Esophagus muscularis mucosa (tissue), 4 donors: ENCODE measurements around the gene SLC27A1. TPM values are rescaled to one million over a fixed set of nuclear protein-coding genes. Genes with fewer than 3 reads are reported as not detected.
"Not testable (repeated sequence)": the region's sequence is repeated elsewhere in the genome, so short reads cannot be mapped to it uniquely, and the experiment has no call there.

Experiments used
- DNase-seq: peaks from one replicate; pipeline ENCODE4 v3.0.0-alpha.2; 2017; ENCODE audit errors: extremely low spot score
- H3K27ac ChIP-seq, 4 donors: fragments of 200-600 bp; sonication (generic); replicated peaks in 1 of 4; 1 replicate in 3 of 4; 2 replicates in 1 of 4; pipeline ENCODE4 v1.5.1; 2016 to 2019; ENCODE audit warnings: mild to moderate bottlenecking in 1 of 4
- H3K27me3 ChIP-seq, 4 donors: fragments of 200-600 bp; sonication (generic); one replicate each; pipeline versions ENCODE4 v1.5.1 to v1.6.0; 2016 to 2019
- H3K36me3 ChIP-seq, 4 donors: fragments of 200-600 bp; sonication (generic); one replicate each; pipeline ENCODE4 v1.5.1; 2016 to 2019
- H3K4me1 ChIP-seq, 4 donors: fragments of 200-600 bp; sonication (generic); one replicate each; pipeline ENCODE4 v1.5.1; 2016 to 2019
- H3K4me3 ChIP-seq, 4 donors: fragments of 200-600 bp; sonication (generic); 1 replicate in 2 of 4; 2 replicates in 2 of 4; pipeline ENCODE4 v1.5.1; 2016 to 2019; ENCODE audit warnings: mild to moderate bottlenecking in 4 of 4, moderate library complexity in 1 of 4
- H3K9me3 ChIP-seq, 4 donors: fragments of 200-600 bp; sonication (generic); 1 replicate in 3 of 4; 2 replicates in 1 of 4; pipeline ENCODE4 v1.5.1; 2016 to 2019
- CTCF ChIP-seq, 3 experiments: fragments of 200-600 bp in 2 of 3; fragments of 450-650 bp in 1 of 3; sonication (generic) in 2 of 3; IDR thresholded peaks; one replicate each; pipeline ENCODE4 v1.5.1; 2017 to 2019; ENCODE audit warnings: antibody characterized with exemption in 3 of 3, mild to moderate bottlenecking in 2 of 3, moderate library complexity in 1 of 3
- EP300 ChIP-seq: sonication (generic); formaldehyde crosslinking; IDR thresholded peaks from one replicate; pipeline ENCODE4 v1.6.1; 2017; ENCODE audit warnings: antibody characterized with exemption
- POLR2A ChIP-seq: fragments of 450-650 bp; IDR thresholded peaks from one replicate; pipeline ENCODE4 v1.6.1; 2017; ENCODE audit warnings: antibody characterized with exemption, moderate library complexity, mild to moderate bottlenecking, low read depth
- POLR2AphosphoS5 ChIP-seq, 2 donors: sonication (generic); formaldehyde crosslinking; IDR thresholded peaks; one replicate each; pipeline ENCODE4 v1.6.1; 2017; ENCODE audit warnings: antibody characterized with exemption in 2 of 2
- WGBS: methylation state at CpG from one replicate; pipeline ENCODE4 v1.1.5; 2018; 5-methylcytosine and 5-hydroxymethylcytosine counted together
- intact Hi-C: fragments of 100-400 bp; cut with DNase I; formaldehyde crosslinking; loops from one replicate; pipeline ENCODE4 v1.15.1; 2023
- total RNA-seq, 4 donors: library from RNA; depleted of rRNA; stranded (reverse); fragments of >200 nt; gene quantifications; one replicate each; pipeline versions ENCODE4 v1.1.0 to v1.2.1, GENCODE V29; 2016

Gene SLC27A1
- total RNA-seq, 4 donors from 2014 or later: 15.9 to 26.1 (median 19.4) TPM

- Histone ChIP-seq H3K36me3 (peaks cover 12 to 24% (median 18%) of the 10 kb centered on the region in 4 donors), H3K9me3 (peaks cover 0 to 6% (median 2%) of the 10 kb centered on the region in 4 donors), H3K27ac (peak overlapping the region; percentile 98 to 100 (median 99)), H3K27me3 (peaks cover 0 to 4% (median 0%) of the 10 kb centered on the region in 4 donors), H3K4me1 (peaks cover 17 to 53% (median 45%) of the 10 kb centered on the region in 4 donors), H3K4me3 (peak overlapping the region; percentile 74 to 99 (median 94))
- WGBS: 55% methylated on average over 9 of the region's 9 CpGs
- intact Hi-C loops: no loop called here
- DNase-seq: no peak
- TF ChIP-seq POLR2A (no peak), CTCF (IDR thresholded peaks at IDR 0.05) (no peak), EP300 (no peak), POLR2AphosphoS5 (IDR thresholded peaks at IDR 0.05) (no peak)
Measured at GRCh38 chr19:17512574-17512939, 42.2 kb downstream of the SLC27A1 start.

GRCh38 chr19:17515408-17516149 lies 45.3 kb downstream of the SLC27A1 start:
- H3K27ac ChIP-seq: no peak overlapping the region
- H3K36me3 ChIP-seq: peaks cover 19 to 52% (median 37%) of the 10 kb centered on the region in 4 donors
- intact Hi-C loops: no loop called here
- TF ChIP-seq EP300 (no peak), POLR2A (no peak), CTCF (IDR thresholded peaks at IDR 0.05) (no peak), POLR2AphosphoS5 (IDR thresholded peaks at IDR 0.05) (no peak)
- peaks cover 0 to 4% (median 0%) of the 10 kb centered on the region in 4 donors for H3K27me3 ChIP-seq
- DNase-seq: no peak
- 94% methylated on average over 10 of the region's 15 CpGs for WGBS
- H3K9me3 ChIP-seq: peaks cover 0 to 16% (median 7%) of the 10 kb centered on the region in 4 donors
- H3K4me1 ChIP-seq: peaks cover 9 to 23% (median 18%) of the 10 kb centered on the region in 4 donors
- no peak overlapping the region for H3K4me3 ChIP-seq

GRCh38 chr19:17517898-17518297 lies 47.6 kb downstream of the SLC27A1 start:
- 95% methylated on average over 1 of the region's 1 CpG for WGBS
- H3K36me3 ChIP-seq: peaks cover 19 to 64% (median 47%) of the 10 kb centered on the region in 4 donors
- intact Hi-C loops: no loop called here

GRCh38 chr19:17518654-17519053 lies 48.3 kb downstream of the SLC27A1 start:
- Histone ChIP-seq H3K4me1 (peaks cover 7 to 12% (median 10%) of the 10 kb centered on the region in 4 donors), H3K36me3 (peaks cover 19 to 64% (median 47%) of the 10 kb centered on the region in 4 donors), H3K9me3 (peaks cover 0 to 16% (median 7%) of the 10 kb centered on the region in 4 donors)
- WGBS: 91% methylated on average over 8 of the region's 8 CpGs
- H3K27ac ChIP-seq, DNase-seq, intact Hi-C loops, H3K4me3 ChIP-seq, H3K27me3 ChIP-seq: not testable (repeated sequence)

More at GRCh38 chr19:17517898-17518297, 47.6 kb downstream of the SLC27A1 start:
- H3K9me3 ChIP-seq: peaks cover 0 to 16% (median 7%) of the 10 kb centered on the region in 4 donors
- no peak overlapping the region for H3K27ac ChIP-seq
- DNase-seq: no peak
- no peak overlapping the region for H3K4me3 ChIP-seq
- H3K27me3 ChIP-seq: no peaks in the 10 kb centered on the region
- H3K4me1 ChIP-seq: peaks cover under 1 to 12% (median 7%) of the 10 kb centered on the region in 4 donors
- TF ChIP-seq EP300: no peak
- TF ChIP-seq POLR2AphosphoS5 (IDR thresholded peaks at IDR 0.05): no peak
- no peak for TF ChIP-seq POLR2A
- no peak for TF ChIP-seq CTCF (IDR thresholded peaks at IDR 0.05)

- Histone ChIP-seq H3K27ac (no peak overlapping the region), H3K9me3 (peaks cover 0 to 16% (median 7%) of the 10 kb centered on the region in 4 donors), H3K4me3 (no peak overlapping the region), H3K4me1 (peaks cover 7 to 13% (median 9%) of the 10 kb centered on the region in 4 donors), H3K36me3 (peaks cover 19 to 64% (median 47%) of the 10 kb centered on the region in 4 donors), H3K27me3 (peaks cover 0 to 14% (median 2%) of the 10 kb centered on the region in 4 donors)
- no peak for TF ChIP-seq EP300
- TF ChIP-seq POLR2A: no peak
- no peak for TF ChIP-seq CTCF (IDR thresholded peaks at IDR 0.05)
- TF ChIP-seq POLR2AphosphoS5 (IDR thresholded peaks at IDR 0.05): no peak
- 86% methylated on average over 9 of the region's 9 CpGs for WGBS
- no peak for DNase-seq
- intact Hi-C loops: no loop called here
Measured at GRCh38 chr19:17519967-17520366, 49.6 kb downstream of the SLC27A1 start.
